GM11168 (cell line): Measurements from ENCODE around the gene TENT4A.
"Not testable (repeated sequence)": the region's sequence is repeated elsewhere in the genome, so short reads cannot be mapped to it uniquely, and the experiment has no call there.

Experiments
- in situ Hi-C: fragments of 300-500 bp; cut with MboI; formaldehyde crosslinking; loops from one replicate; pipeline ENCODE4 v1.12.0; 2022; ENCODE audit warnings: low sequenced_read_pairs; ENCODE audit not compliant: unreplicated experiment

TENT4A gene

GRCh38 chr5:6713274-6714225, at the start of gene TENT4A:
Gene TENT4A, plus strand, starts transcription at chr5:6713432. Its CDS starts 552 bp downstream, at chr5:6713984.
- in situ Hi-C loops: loop anchor here (10.0 kb wide), 1 partner anchor 79 kb away; the partner anchor contains the start of genes NSUN2 and SRD5A1

DNA sequence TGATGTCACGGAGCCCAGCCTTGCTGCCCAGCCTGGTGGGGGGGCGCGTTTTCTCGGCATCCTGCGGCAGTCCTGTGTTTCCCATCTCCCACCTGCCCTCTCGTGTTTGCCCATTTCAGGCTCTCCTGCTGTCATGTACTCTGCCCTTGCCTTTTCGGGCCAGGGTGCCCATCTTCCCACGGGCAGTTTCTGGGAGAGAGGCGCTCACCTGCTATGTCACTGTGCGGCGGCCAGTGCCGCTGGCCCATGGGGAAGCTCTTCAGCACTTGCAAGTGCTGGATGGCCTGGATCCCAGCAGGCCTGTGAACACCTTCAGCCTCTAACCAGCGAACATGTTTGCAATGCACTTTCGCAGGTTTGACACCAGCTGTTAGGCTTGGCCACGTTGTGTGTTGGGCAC, 46.5 kb upstream of the TENT4A start:
- in situ Hi-C loops: no loop called here

DNA sequence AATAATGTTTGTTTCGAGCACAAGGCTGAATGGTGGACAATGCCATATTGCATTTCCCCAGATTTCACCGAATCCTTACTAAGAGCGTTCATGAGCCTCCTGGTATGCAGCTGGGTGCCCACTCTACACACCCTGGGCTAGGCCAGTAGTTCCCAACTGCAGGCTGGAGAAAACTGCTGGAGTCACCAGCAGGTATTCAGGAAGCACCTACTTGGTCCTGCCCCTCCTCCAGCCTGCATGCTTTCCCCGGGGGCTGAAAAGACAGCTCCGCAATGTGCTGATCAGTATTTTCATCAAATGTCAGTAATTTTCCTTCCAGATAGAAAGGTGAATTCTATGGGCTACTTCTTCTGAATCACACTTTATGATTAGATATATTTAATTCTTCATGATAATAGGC, 45.6 kb upstream of the TENT4A start:
- in situ Hi-C loops: no loop called here

DNA sequence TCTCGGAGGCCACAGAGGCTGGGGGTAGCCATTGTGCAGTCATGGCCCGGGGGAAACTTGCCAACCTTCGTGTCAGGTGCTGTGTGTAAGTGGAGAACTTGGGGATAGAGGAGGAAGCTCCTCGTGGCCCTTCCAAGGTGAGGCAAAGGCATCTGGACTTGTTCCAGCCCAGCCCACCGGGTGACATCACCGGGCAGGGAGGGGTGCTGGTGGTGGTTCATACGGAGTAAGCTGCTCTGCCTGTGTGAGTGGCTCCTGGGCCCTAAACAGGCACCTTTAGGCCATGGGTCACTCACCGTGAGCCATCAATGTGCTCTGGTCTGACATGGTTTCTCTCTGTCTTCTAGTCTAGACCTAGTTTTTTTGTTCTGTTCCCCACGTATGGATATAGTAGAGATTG, 44.5 kb upstream of the TENT4A start:
- in situ Hi-C loops: not testable (repeated sequence)

- in situ Hi-C loops: no loop called here
Measured at GRCh38 chr5:6673031-6673430, 40.2 kb upstream of the TENT4A start.

- in situ Hi-C loops: no loop called here
Measured at GRCh38 chr5:6673963-6674362, 39.3 kb upstream of the TENT4A start.

GRCh38 chr5:6674421-6674820, 38.8 kb upstream of the TENT4A start:
- in situ Hi-C loops: no loop called here

DNA sequence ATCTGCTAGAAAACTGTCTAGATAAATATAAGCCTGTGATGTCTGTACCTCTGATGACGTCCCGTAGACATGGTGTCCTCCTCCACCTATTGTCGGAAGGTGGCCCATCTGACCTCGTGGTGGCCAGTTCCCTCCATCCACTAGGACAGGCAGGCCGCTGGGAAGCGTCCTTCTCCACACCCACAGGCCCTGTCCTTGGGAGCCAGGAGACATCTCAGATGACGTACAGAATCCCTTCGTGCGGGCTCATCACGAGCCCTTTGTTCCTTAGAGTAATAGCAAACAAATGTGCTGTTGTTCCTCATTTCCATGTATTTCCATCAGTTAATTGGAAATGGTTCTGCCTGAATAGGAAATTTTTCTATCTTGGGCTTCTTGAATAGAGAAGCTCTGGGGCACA, 38.3 kb upstream of the TENT4A start:
- in situ Hi-C loops: no loop called here

DNA sequence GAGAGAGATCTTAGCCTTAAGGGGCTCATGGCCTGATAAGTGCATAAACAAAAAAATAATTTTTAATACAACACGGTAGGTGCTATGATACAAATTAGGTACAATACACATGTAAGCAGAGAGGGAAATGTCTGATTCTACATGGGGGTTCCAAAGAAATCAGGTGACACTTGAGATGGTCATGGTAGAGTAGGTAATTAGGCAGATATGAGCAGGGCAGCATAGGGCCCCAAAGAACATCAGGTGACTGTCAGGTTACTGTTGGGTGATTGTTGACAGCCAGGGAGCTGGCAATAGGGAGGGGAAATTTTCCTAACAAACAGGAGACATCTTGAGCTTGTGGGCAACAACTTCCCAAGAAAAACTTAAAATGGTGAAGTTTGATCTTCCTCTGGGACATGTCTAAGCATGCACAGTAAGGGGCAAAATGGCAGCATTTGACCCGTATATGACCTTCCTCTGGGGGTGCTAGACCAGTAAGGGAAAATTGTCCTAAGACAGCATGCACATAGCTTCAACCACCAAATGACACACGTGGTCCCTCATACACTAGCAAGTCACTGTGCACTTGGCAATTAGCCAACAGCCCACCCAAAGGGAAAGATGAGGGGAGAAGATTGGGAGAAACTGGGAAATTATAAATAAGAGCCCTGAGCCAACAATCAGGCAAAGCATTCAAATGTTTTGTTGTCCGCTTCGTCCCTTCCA, 37.3 kb upstream of the TENT4A start:
- in situ Hi-C loops: no loop called here

DNA sequence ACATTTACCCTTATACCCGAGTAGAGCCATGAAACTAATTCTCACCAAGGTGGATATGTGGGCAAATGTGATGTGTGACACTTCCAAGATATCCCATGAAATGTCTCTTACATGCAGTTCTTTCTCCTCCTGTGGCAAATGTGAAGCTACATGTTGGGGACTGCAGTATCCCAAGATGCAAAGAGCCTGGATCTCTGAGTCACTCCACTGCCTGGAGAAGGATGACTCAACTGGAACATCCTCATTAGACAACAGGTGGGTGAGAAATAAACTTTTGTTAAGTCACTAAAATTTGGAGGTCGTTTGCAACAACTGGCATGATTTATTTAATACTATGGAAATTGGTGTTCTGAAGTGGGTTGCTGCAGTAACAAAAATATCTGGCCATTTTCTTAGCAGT, 36.5 kb upstream of the TENT4A start:
- in situ Hi-C loops: no loop called here

- in situ Hi-C loops: no loop called here
Measured at GRCh38 chr5:6678385-6678784, 34.8 kb upstream of the TENT4A start.

GRCh38 chr5:6680922-6681321, 32.3 kb upstream of the TENT4A start:
- in situ Hi-C loops: no loop called here

DNA sequence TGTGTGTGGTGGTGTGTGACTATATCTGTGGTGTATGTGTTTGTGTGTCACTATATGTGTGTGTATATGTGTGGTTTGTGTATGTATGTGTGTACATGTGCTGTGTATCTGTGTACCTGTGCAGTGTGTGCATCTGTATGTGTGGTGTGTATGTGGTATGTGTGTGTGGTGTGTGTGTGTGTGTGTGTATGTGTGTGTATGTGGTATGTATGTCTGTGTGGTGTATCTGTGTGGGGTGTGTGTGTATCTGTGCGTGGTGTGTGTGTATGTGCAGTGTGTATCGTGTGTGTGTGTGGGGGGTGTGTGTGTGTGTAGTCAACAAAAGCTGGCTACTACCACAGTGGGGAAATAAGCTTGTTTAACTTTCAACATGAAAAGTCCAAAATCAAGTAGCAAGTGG, 31.6 kb upstream of the TENT4A start:
- in situ Hi-C loops: no loop called here

DNA sequence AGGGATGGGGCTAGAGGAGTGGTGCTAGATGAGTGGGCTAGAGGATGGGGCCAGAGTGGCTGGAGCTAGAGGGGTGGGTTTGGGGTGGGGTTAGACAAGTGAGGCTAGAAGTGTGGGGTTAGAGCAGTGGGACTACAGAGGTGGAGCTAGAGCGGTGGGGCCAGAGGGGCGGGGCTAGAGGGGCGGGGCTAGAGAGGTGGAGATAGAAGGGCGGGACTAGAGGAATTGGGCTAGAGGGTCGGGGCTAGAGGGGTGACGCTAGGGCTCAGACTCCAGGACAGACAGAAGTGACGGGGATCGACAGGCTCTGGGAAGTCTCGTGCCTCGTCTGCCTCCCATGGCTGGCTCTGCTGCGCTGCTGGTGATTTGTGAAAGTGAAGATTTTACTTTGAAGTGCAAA, 31.0 kb upstream of the TENT4A start:
- in situ Hi-C loops: no loop called here

DNA sequence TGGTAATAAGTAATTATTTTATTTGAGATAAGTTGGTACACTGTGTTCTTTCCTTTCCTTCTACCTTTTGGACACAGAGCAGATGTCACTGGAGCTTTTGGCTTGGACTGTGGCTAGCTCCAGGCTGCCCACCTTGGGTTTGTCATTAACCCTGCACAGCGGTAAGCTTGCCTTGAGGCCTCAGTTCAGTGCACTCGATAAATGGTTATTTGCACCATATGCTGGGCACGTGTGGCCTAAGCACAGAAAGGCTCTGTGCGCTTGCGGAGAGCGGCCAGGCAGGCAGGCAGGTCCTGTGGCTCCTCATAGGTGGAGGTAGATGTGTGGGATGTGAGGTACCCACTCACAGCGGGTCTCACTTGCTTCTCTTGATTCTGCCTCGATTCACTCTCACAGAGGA, 30.0 kb upstream of the TENT4A start:
- in situ Hi-C loops: no loop called here

GRCh38 chr5:6684075-6684474, 29.2 kb upstream of the TENT4A start:
- in situ Hi-C loops: no loop called here

DNA sequence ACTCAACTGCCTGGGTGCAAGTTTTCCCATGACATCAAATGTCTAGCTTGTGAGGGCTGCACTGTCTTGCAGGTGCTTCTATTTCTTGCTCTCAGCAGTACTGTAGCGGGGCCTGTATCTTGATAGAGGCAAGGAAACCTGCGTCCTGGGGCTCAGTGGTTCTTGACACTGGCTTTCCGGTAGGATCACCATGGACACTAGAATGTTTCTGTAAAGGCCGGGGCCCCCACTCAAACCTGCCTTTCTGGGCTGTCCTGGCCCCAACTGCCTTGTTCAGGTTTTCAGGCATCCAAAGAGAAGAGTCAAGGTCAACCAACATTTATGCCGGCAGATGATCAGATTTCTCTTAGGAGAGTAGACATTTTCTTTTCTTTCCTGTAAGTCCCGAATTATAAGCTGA, 26.7 kb upstream of the TENT4A start:
- in situ Hi-C loops: no loop called here

- in situ Hi-C loops: no loop called here
Measured at GRCh38 chr5:6686915-6687409, 26.3 kb upstream of the TENT4A start.

DNA sequence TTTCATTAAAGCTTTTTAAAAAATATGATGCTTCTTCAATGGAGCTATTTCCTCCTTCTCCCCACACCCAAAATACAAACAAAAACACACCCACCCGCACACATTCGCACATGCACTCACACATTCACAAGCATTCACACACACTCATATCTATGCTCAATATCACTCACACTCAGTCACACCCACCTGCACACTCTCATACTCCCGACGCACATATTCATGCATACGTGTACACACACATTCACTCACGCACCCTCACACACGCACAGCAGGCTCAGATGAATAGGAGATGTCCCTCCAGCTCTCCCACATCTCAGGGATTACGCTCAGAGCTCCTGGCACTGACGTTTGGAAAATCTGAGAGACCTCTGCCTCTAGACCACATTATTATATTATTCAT, 25.7 kb upstream of the TENT4A start:
- in situ Hi-C loops: no loop called here

DNA sequence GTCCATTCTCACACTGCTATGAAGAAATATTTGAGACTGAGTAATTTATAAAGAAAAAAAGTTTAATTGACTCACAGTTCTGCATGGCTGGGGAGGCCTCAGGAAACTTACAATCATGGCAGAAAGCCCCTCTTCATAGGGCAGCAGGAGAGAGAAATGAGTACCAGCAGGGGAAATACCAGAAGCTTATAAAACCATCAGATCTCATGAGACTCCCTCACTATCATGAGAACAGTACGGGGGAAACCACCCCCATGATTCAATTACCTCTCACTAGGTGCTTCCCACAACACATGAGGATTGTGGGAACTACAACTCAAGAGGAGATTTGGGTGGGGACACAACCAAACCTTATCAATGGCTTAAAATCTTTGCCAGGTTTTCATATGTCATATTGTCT, 20.3 kb upstream of the TENT4A start:
- in situ Hi-C loops: no loop called here

- in situ Hi-C loops: no loop called here
Measured at GRCh38 chr5:6698696-6699095, 14.5 kb upstream of the TENT4A start.
